GM12864 (cell line): ENCODE data around the gene LRP1-AS.

Experiments used
- DNase-seq: peaks from one replicate; pipeline ENCODE4 v3.0.0-alpha.2; 2011; ENCODE audit warnings: low read depth
- H3K4me3 ChIP-seq: 2 replicates; pipeline ENCODE4 v1.5.1; 2011; ENCODE audit warnings: mild to moderate bottlenecking, low read depth, low read length, control low read depth
- CTCF ChIP-seq: IDR thresholded peaks from 2 replicates; pipeline ENCODE4 v1.5.1; 2011; ENCODE audit warnings: low read depth, mild to moderate bottlenecking, moderate library complexity, low read length, control low read depth, inconsistent platforms; ENCODE audit errors: missing control alignments

The LRP1-AS gene

GRCh38 chr12:57181072-57181471, 33.7 kb upstream of the LRP1-AS start:
- no peak for TF ChIP-seq CTCF
- DNase-seq = no peak
- no peak overlapping the region for H3K4me3 ChIP-seq

DNA sequence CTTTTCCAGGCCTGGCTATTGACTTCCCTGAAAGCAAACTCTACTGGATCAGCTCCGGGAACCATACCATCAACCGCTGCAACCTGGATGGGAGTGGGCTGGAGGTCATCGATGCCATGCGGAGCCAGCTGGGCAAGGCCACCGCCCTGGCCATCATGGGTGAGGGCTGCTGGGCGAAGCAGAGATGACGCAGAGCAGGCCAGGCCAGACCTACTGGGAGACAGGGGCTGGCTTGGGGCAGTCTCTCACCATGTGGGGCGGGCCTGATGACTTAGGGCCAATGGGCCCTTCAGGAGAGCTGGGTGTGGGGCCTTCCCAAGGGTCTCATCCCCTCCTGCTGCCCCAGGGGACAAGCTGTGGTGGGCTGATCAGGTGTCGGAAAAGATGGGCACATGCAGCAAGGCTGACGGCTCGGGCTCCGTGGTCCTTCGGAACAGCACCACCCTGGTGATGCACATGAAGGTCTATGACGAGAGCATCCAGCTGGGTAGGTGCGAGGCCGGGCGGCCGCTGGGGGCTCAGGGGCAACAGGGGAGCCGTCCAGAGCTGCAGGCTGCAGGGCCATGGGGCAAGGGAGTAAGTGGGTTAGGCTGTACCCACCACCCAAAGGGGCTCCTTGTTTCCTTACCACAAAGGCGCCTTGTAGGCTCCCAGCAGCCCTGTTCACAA, 33.0 kb upstream of the LRP1-AS start:
- no peak overlapping the region for H3K4me3 ChIP-seq
- no peak for TF ChIP-seq CTCF
- DNase-seq = no peak

DNA sequence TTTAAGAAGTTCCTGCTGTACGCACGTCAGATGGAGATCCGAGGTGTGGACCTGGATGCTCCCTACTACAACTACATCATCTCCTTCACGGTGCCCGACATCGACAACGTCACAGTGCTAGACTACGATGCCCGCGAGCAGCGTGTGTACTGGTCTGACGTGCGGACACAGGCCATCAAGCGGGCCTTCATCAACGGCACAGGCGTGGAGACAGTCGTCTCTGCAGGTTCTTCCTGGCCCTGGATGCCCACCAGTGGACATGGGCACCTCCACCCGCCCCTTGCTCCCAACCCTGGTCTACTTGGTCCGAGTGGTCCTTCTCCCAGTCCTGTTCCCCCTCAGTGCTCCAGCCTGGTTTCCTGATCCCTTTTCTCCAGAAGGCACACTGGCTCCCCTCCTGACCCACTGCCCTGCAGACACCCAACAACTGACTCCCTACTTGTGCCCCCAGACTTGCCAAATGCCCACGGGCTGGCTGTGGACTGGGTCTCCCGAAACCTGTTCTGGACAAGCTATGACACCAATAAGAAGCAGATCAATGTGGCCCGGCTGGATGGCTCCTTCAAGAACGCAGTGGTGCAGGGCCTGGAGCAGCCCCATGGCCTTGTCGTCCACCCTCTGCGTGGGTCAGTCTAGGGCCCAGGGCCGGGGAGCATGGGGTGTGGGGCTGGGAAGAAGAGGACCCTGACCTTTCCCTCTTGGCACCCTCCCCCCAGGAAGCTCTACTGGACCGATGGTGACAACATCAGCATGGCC, 32.1 kb upstream of the LRP1-AS start:
- DNase-seq = no peak
- TF ChIP-seq CTCF = no peak
- H3K4me3 ChIP-seq = no peak overlapping the region

DNA sequence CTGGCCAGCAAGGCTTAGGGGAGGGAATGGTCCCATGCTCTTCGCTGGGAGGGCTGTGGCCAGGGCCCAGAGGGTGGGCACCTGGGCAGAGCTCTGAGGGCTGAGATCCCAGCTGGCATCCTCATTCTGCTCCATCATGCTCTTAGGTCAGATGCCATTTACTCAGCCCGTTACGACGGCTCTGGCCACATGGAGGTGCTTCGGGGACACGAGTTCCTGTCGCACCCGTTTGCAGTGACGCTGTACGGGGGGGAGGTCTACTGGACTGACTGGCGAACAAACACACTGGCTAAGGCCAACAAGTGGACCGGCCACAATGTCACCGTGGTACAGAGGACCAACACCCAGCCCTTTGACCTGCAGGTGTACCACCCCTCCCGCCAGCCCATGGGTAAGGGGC, 30.8 kb upstream of the LRP1-AS start:
- H3K4me3 ChIP-seq = no peak overlapping the region
- no peak for DNase-seq
- no peak for TF ChIP-seq CTCF

- TF ChIP-seq CTCF = no peak
- no peak for DNase-seq
- no peak overlapping the region for H3K4me3 ChIP-seq
These were observed 29.9 kb upstream of the LRP1-AS start for GRCh38 chr12:57177354-57177753.

DNA sequence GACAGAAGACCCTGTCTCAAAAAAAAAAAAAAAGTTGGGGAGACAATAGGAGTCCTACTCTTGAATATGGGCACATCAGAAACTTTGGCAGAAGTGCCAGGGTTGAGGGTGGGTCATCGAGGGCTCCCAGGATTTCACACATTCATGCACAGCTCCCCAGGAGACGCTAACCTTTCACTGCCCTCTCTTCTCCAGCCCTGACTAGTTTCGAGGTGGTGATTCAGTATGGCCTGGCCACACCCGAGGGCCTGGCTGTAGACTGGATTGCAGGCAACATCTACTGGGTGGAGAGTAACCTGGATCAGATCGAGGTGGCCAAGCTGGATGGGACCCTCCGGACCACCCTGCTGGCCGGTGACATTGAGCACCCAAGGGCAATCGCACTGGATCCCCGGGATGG, 29.4 kb upstream of the LRP1-AS start:
- no peak for DNase-seq
- no peak for TF ChIP-seq CTCF
- no peak overlapping the region for H3K4me3 ChIP-seq

DNA sequence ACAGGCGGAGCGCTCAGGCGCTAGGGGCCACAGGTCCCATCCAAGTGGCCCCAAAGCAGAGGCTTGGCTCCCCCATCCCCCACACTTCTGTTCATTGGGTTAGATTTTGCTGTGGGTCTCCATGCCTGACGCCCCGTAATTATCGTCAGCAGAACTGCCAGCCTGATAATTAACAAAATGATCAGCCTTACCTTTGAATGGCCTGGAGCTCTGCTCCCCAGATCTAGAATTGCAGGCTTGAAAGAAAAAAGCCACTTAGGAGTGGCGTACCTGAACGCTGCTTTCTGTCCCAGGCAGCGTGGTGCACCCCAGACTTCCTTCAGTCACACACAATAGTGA, 28.7 kb upstream of the LRP1-AS start:
- H3K4me3 ChIP-seq = no peak overlapping the region
- no peak for DNase-seq
- TF ChIP-seq CTCF = no peak
